Measurements from ENCODE around the gene TMEM154. TPM values are rescaled to one million over a fixed set of nuclear protein-coding genes. Genes with fewer than 3 reads are reported as not detected.

Gene TMEM154
- total RNA-seq, 1 experiment from 2014 or later: 34.5 TPM

DNA sequence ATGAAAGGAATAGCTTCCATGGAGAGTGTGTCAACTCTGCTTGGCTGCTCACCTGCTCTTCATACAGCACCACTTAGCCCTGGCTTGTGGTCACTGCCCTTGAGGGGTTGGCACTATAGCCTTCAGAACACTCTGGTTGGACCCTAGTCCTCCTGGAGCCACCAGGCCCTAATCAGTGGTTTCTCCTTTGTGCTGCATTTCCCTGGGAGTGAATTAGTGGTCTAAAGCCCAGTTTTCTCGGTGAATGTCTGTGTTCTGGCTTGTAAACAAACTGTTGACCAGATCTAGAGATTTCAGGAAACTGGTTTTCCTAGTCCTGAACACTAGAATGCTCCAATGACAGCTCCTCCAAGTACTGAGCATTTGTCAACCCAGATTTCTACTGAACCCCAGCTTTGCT is 28.6 kb upstream of the TMEM154 start:
- H2AFZ ChIP-seq: 0 out of 2 replicates have a peak overlapping the region, but pooled peaks have one; percentile 19
- no peaks in the 10 kb centered on the region for H3K36me3 ChIP-seq (ENCODE audit: low read depth)
- no peak for TF ChIP-seq EZH2 (IDR thresholded peaks at IDR 0.05; ENCODE audit: low read depth)
- TF ChIP-seq, protein P1, sequence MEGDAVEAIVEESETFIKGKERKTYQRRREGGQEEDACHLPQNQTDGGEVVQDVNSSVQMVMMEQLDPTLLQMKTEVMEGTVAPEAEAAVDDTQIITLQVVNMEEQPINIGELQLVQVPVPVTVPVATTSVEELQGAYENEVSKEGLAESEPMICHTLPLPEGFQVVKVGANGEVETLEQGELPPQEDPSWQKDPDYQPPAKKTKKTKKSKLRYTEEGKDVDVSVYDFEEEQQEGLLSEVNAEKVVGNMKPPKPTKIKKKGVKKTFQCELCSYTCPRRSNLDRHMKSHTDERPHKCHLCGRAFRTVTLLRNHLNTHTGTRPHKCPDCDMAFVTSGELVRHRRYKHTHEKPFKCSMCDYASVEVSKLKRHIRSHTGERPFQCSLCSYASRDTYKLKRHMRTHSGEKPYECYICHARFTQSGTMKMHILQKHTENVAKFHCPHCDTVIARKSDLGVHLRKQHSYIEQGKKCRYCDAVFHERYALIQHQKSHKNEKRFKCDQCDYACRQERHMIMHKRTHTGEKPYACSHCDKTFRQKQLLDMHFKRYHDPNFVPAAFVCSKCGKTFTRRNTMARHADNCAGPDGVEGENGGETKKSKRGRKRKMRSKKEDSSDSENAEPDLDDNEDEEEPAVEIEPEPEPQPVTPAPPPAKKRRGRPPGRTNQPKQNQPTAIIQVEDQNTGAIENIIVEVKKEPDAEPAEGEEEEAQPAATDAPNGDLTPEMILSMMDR (conservative IDR thresholded peaks at IDR 0.05): no peak
- peak; percentile 25 to 79 for DNase-seq
- intact Hi-C loops (cut with micrococcal nuclease; ENCODE audit: unreplicated experiment): loop anchor here (2.0 kb wide), 1 partner anchor 28 kb away; no protein-coding TSS in a partner anchor
- peak overlapping the region; percentile 95 for H3K27ac ChIP-seq
- H3K4me1 ChIP-seq (replicated peaks; ENCODE audit: insufficient read depth): peaks cover 33% of the 10 kb centered on the region
- no TSS peak for BruUV-seq (replicated peaks)
- no peak overlapping the region for H3K4me3 ChIP-seq
- H3F3A ChIP-seq (ENCODE audit: insufficient read depth, low read depth): peaks cover 18% of the 10 kb centered on the region
- CTCF ChIA-PET: interaction anchor here (0.9 kb wide), 1 partner anchor 210 kb away, joined by 3 read pairs; no protein-coding TSS in a partner anchor
- POLR2A ChIA-PET (ENCODE audit: unreplicated experiment): interaction anchor here (0.7 kb wide), 1 partner anchor 29 kb away, joined by 3 read pairs; no protein-coding TSS in a partner anchor
- no peaks in the 10 kb centered on the region for H4K20me1 ChIP-seq (ENCODE audit: insufficient read depth)
- H3K27me3 ChIP-seq (ENCODE audit: insufficient read depth, low read depth): no peaks in the 10 kb centered on the region
- no peaks in the 10 kb centered on the region for H3K9me3 ChIP-seq (ENCODE audit: insufficient read depth, low read depth)
- peak overlapping the region; percentile 59 for H3K4me2 ChIP-seq
- H3K9me2 ChIP-seq (ENCODE audit: insufficient read depth): no peaks in the 10 kb centered on the region
- no peaks in the 10 kb centered on the region for H3K79me2 ChIP-seq (ENCODE audit: low read depth)

DNA sequence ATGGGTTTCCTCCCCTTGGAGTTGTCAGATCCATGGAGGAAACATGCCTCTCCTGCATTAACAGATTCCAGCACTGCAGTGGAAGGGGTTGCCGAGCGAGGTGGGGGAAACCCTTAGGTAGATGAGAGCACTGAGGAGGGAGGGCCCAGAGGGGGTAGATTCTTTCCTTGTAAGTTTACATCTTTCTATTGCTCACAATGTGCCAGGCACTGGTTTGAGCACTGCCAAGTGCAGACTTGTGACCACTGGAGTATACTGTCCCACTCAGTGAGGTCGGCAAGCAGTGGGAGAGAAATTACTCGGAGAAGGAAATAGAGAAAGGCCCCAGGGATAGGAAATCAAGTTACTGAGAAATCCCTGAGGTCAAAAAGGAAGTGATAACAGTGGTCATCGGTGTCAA is 27.8 kb upstream of the TMEM154 start:
- intact Hi-C loops (cut with micrococcal nuclease; ENCODE audit: unreplicated experiment): loop anchor here (2.0 kb wide), 1 partner anchor 27 kb away; no protein-coding TSS in a partner anchor
- BruUV-seq (replicated peaks): no TSS peak
- peak overlapping the region; percentile 95 for H3K27ac ChIP-seq

DNA sequence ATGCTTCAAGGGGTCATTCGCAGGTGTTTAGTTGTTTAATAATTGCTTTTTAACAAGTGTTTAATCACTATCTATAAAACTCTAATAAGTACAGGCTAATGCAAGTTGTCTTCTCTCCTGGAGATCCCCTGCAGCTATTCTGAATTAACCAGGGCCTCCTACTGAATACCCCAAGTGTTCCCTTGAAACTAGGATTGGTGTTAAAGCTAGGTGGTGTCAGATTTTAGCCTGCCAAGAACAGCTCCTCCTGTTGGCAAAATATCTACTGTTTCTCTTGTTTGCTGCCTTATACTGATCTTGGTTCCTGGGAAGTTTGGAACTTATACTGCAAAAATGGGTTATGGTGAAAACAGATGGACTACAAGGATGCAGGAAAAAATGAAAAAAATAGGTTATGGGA is 26.1 kb upstream of the TMEM154 start:
- peaks cover 18% of the 10 kb centered on the region for H3F3A ChIP-seq (ENCODE audit: insufficient read depth, low read depth)
- no peak overlapping the region for H3K4me2 ChIP-seq
- no peak for DNase-seq
- H3K4me3 ChIP-seq: no peak overlapping the region
- intact Hi-C loops (cut with micrococcal nuclease; ENCODE audit: unreplicated experiment): no loop called here
- H3K27ac ChIP-seq: no peak overlapping the region
- ChIA-PET POLR2A (ENCODE audit: unreplicated experiment) (interaction anchor here (0.6 kb wide), 1 partner anchor 26 kb away, joined by 4 read pairs; the partner anchor contains the start of gene TMEM154), CTCF (interaction anchor here (0.7 kb wide), 1 partner anchor 22 kb away, joined by 3 read pairs; no protein-coding TSS in a partner anchor)
- no peak overlapping the region for H2AFZ ChIP-seq
- no peaks in the 10 kb centered on the region for H3K9me2 ChIP-seq (ENCODE audit: insufficient read depth)
- no peaks in the 10 kb centered on the region for H4K20me1 ChIP-seq (ENCODE audit: insufficient read depth)
- H3K4me1 ChIP-seq (replicated peaks; ENCODE audit: insufficient read depth): peaks cover 33% of the 10 kb centered on the region
- no peaks in the 10 kb centered on the region for H3K36me3 ChIP-seq (ENCODE audit: low read depth)
- no peaks in the 10 kb centered on the region for H3K9me3 ChIP-seq (ENCODE audit: insufficient read depth, low read depth)
- TF ChIP-seq EZH2 (IDR thresholded peaks at IDR 0.05; ENCODE audit: low read depth): no peak
- TF ChIP-seq, protein P1 (conservative IDR thresholded peaks at IDR 0.05): no peak
- H3K79me2 ChIP-seq (ENCODE audit: low read depth): no peaks in the 10 kb centered on the region
- no peaks in the 10 kb centered on the region for H3K27me3 ChIP-seq (ENCODE audit: insufficient read depth, low read depth)
- no TSS peak for BruUV-seq (replicated peaks)

More for the DNA sequence above, 27.8 kb upstream of the TMEM154 start:
- Histone ChIP-seq H3K9me3 (ENCODE audit: insufficient read depth, low read depth) (no peaks in the 10 kb centered on the region), H3F3A (ENCODE audit: insufficient read depth, low read depth) (peaks cover 18% of the 10 kb centered on the region), H3K27me3 (ENCODE audit: insufficient read depth, low read depth) (no peaks in the 10 kb centered on the region), H2AFZ (0 out of 2 replicates have a peak overlapping the region, but pooled peaks have one; percentile 19), H4K20me1 (ENCODE audit: insufficient read depth) (no peaks in the 10 kb centered on the region), H3K4me3 (no peak overlapping the region), H3K36me3 (ENCODE audit: low read depth) (no peaks in the 10 kb centered on the region), H3K4me1 (replicated peaks; ENCODE audit: insufficient read depth) (peaks cover 33% of the 10 kb centered on the region), H3K4me2 (peak overlapping the region; percentile 59), H3K79me2 (ENCODE audit: low read depth) (no peaks in the 10 kb centered on the region), H3K9me2 (ENCODE audit: insufficient read depth) (no peaks in the 10 kb centered on the region)
- POLR2A ChIA-PET (ENCODE audit: unreplicated experiment): no interaction called here
- no peak for TF ChIP-seq EZH2 (IDR thresholded peaks at IDR 0.05; ENCODE audit: low read depth)
- TF ChIP-seq, protein P1 (conservative IDR thresholded peaks at IDR 0.05): no peak
- DNase-seq: no peak
- CTCF ChIA-PET: no interaction called here
